Measurements from ENCODE around the gene PRODH2. TPM values are rescaled to one million over a fixed set of nuclear protein-coding genes. Genes with fewer than 3 reads are reported as not detected.
A peak's percentile ranks its signal among the peaks of the same experiment; 100 is the strongest.

The PRODH2 gene
- total RNA-seq, 6 experiments from 2014 or later = not detected

- TF ChIP-seq, protein P1, sequence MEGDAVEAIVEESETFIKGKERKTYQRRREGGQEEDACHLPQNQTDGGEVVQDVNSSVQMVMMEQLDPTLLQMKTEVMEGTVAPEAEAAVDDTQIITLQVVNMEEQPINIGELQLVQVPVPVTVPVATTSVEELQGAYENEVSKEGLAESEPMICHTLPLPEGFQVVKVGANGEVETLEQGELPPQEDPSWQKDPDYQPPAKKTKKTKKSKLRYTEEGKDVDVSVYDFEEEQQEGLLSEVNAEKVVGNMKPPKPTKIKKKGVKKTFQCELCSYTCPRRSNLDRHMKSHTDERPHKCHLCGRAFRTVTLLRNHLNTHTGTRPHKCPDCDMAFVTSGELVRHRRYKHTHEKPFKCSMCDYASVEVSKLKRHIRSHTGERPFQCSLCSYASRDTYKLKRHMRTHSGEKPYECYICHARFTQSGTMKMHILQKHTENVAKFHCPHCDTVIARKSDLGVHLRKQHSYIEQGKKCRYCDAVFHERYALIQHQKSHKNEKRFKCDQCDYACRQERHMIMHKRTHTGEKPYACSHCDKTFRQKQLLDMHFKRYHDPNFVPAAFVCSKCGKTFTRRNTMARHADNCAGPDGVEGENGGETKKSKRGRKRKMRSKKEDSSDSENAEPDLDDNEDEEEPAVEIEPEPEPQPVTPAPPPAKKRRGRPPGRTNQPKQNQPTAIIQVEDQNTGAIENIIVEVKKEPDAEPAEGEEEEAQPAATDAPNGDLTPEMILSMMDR (IDR thresholded peaks at IDR 0.05) = no peak
- no peak overlapping the region for H3K4me3 Mint-ChIP-seq
- H3K36me3 Mint-ChIP-seq (ENCODE audit: low read depth) = no peaks in the 10 kb centered on the region
- peaks cover 13% of the 10 kb centered on the region for H3K27me3 Mint-ChIP-seq (ENCODE audit: insufficient read depth)
- DNase-seq = no peak
- no peak overlapping the region for H3K27ac Mint-ChIP-seq
- H3K4me1 Mint-ChIP-seq (ENCODE audit: low read depth) = no peaks in the 10 kb centered on the region
- no peaks in the 10 kb centered on the region for H3K9me3 Mint-ChIP-seq
These were observed 20.8 kb downstream of the PRODH2 start for GRCh38 chr19:35791814-35792279.

DNA sequence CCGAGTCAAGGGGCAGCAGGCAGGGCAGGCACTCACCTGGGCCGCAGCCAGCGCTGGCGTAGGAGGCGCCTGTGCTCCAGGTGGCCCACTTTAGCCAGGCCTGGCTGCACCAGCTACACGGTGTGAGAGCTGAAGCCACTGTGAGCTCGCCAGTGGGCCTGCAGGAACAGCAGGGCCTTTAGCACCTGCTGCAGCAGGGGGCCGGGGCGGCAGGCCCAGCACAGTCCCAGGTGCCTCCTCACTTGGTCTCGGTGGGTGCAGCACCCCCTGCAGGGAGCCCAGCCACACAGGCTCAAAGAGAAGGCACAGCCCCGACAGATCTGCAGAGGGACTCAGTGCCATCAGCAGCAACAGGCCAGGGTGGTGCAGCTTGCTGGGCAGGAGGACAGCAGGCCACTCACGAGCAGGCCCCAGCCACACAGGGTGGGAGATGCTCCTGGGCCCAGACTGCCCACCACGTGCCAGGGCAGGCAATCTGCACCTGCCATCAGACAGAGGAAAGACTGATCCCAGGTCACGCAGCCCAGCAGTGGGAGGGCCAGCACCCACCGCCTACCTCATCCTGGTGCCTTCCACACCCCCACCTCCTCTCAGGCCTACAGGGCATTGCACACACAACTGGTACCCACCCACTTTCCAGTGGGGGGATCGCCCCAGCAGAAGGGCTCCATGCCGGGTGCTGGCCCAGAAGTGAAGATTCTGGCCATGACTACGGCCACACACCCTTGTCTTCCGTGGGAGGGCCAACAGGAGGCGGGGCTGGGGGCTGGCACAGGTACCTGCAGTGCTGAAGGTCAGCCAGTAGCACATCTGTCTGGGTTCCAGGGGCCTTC, 21.4 kb downstream of the PRODH2 start:
- H3K27me3 Mint-ChIP-seq (ENCODE audit: insufficient read depth) = peaks cover 8% of the 10 kb centered on the region
- no peaks in the 10 kb centered on the region for H3K9me3 Mint-ChIP-seq
- H3K4me3 Mint-ChIP-seq = no peak overlapping the region
- TF ChIP-seq, protein P1 (IDR thresholded peaks at IDR 0.05) = peak; percentile 48
- H3K27ac Mint-ChIP-seq = no peak overlapping the region
- no peaks in the 10 kb centered on the region for H3K4me1 Mint-ChIP-seq (ENCODE audit: low read depth)
- DNase-seq = no peak
- no peaks in the 10 kb centered on the region for H3K36me3 Mint-ChIP-seq (ENCODE audit: low read depth)

DNA sequence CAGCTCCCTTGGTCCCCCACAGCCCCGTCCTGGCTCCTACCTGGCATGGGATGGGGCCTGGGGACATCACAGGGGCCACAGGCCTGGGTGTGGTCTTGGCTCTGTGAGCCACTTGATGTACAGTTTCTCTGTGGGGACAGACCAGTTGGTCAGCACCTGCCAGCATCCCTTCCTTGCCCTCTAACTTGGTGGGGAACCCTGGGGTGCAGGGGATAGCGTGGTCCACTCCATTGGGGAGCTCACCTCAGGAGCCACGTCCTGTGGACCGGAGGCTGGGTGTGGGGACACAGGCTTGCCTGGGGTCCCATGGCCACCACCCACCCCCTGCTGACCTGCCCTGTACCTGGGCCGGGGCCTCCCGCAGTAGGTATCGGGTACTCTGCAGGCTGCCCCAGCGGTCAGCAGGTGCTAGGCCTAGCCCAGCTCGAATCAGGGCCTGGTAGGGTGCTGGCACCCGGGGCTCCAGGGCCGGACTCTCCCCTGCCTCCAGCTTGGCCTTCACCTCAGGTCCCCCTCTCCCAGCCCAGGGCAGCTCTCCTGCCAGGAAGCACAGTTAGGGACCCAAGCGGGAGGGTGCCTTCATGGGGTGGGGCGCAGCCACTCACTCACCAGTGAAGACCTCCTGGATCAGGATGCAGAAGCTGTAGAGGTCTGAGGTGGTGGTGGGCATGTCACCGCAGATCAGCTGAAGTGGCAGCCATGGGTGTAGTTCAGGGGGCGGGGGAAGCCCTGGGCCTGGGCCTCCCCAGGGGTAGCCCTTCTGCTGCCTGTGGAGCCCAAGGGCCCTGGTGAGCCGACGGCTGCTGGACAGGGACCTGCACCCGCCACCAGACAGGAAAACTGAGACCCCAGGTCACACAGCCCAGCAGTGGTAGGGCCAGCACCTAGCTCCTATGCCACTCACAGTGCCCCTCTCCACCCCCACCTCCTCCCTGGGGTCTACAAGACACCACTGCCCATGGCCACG, 22.4 kb downstream of the PRODH2 start:
- TF ChIP-seq, protein P1 (IDR thresholded peaks at IDR 0.05) = no peak
- H3K4me1 Mint-ChIP-seq (ENCODE audit: low read depth) = no peaks in the 10 kb centered on the region
- H3K9me3 Mint-ChIP-seq = no peaks in the 10 kb centered on the region
- peaks cover 5% of the 10 kb centered on the region for H3K27me3 Mint-ChIP-seq (ENCODE audit: insufficient read depth)
- no peak for DNase-seq
- no peak overlapping the region for H3K27ac Mint-ChIP-seq
- H3K4me3 Mint-ChIP-seq = no peak overlapping the region
- no peaks in the 10 kb centered on the region for H3K36me3 Mint-ChIP-seq (ENCODE audit: low read depth)

DNA sequence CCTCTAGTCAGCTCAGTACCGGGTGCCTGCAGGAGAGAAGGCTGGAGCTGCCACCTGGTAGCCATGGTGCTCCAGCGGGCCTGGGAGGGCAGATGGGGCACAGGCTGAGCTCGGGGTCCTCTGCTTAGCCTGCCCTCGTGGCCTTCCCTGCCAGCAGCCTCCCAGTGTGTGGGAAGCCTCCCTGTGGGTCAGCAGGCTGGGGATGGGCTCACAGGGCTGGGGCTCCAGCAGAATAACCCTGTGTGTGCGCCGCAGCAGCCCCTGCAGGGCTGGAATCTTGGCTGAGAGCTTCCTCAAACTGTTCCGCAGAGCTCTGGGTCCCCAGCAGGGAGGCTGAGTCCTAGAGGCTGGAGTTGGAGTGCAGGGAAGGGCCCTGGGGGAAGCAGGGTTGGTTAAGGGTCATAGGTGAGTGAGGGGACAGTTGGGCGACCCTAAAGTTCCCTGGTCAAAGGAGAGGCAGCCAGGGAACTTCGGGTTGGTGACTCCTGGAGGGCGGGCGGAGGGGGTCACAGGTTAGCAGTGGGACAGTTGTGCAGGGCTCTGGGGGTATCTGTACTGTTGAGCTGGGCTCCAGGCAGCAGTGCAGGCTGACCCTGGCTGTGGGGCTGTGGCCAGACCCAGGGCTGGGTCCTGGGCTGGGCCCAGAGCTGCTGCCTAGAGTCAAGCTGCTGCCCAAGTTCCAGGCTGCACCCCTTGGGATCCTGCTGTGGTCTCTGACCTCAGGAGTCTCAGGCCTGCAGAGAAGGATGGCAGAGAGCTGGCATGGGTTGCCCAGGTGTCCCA, 23.3 kb downstream of the PRODH2 start:
- no peaks in the 10 kb centered on the region for H3K4me1 Mint-ChIP-seq (ENCODE audit: low read depth)
- no peak overlapping the region for H3K27ac Mint-ChIP-seq
- TF ChIP-seq, protein P1 (IDR thresholded peaks at IDR 0.05) = no peak
- DNase-seq = no peak
- no peak overlapping the region for H3K4me3 Mint-ChIP-seq
- H3K36me3 Mint-ChIP-seq (ENCODE audit: low read depth) = no peaks in the 10 kb centered on the region
- H3K9me3 Mint-ChIP-seq = no peaks in the 10 kb centered on the region
- H3K27me3 Mint-ChIP-seq (ENCODE audit: insufficient read depth) = peaks cover 3% of the 10 kb centered on the region
